ENCODE data around the gene PGR.

PGR gene

GRCh38 chr11:101010899-101011298 is 118.7 kb downstream of the PGR start:
- Histone ChIP-seq H3K27ac (ENCODE audit: low read depth, low read length) (no peak overlapping the region), H3K27me3 (ENCODE audit: insufficient read depth, low read length) (peaks cover 14% of the 10 kb centered on the region; the same call in 1 of the 2 replicates), H3K79me2 (ENCODE audit: control insufficient read depth, insufficient read depth, low read length, unreplicated experiment) (no peaks in the 10 kb centered on the region), H2AFZ (ENCODE audit: low read length, unreplicated experiment) (no peak overlapping the region), H3K4me1 (ENCODE audit: control insufficient read depth, insufficient read depth, low read length, unreplicated experiment) (no peaks in the 10 kb centered on the region), H3K36me3 (ENCODE audit: insufficient read depth, low read length) (no peaks in the 10 kb centered on the region), H3K4me3 (ENCODE audit: low read depth, low read length) (no peak overlapping the region)

GRCh38 chr11:101009690-101010055 is 119.9 kb downstream of the PGR start:
- peaks cover 14% of the 10 kb centered on the region; the same call in 1 of the 2 replicates for H3K27me3 ChIP-seq (ENCODE audit: insufficient read depth, low read length)
- H2AFZ ChIP-seq (ENCODE audit: low read length, unreplicated experiment), result no peak overlapping the region
- no peaks in the 10 kb centered on the region for H3K36me3 ChIP-seq (ENCODE audit: insufficient read depth, low read length)
- no peaks in the 10 kb centered on the region for H3K4me1 ChIP-seq (ENCODE audit: control insufficient read depth, insufficient read depth, low read length, unreplicated experiment)
- no peaks in the 10 kb centered on the region for H3K79me2 ChIP-seq (ENCODE audit: control insufficient read depth, insufficient read depth, low read length, unreplicated experiment)
- no peak overlapping the region for H3K27ac ChIP-seq (ENCODE audit: low read depth, low read length)
- no peak overlapping the region for H3K4me3 ChIP-seq (ENCODE audit: low read depth, low read length)

GRCh38 chr11:101008961-101009689 is 120.5 kb downstream of the PGR start:
- Histone ChIP-seq H2AFZ (ENCODE audit: low read length, unreplicated experiment) (no peak overlapping the region), H3K4me1 (ENCODE audit: control insufficient read depth, insufficient read depth, low read length, unreplicated experiment) (no peaks in the 10 kb centered on the region), H3K4me3 (ENCODE audit: low read depth, low read length) (no peak overlapping the region), H3K27me3 (ENCODE audit: insufficient read depth, low read length) (peaks cover 14% of the 10 kb centered on the region; the same call in 1 of the 2 replicates), H3K36me3 (ENCODE audit: insufficient read depth, low read length) (no peaks in the 10 kb centered on the region), H3K27ac (ENCODE audit: low read depth, low read length) (no peak overlapping the region), H3K79me2 (ENCODE audit: control insufficient read depth, insufficient read depth, low read length, unreplicated experiment) (no peaks in the 10 kb centered on the region)

GRCh38 chr11:101003468-101003867 is 126.1 kb downstream of the PGR start:
- Histone ChIP-seq H3K36me3 (ENCODE audit: insufficient read depth, low read length) (no peaks in the 10 kb centered on the region), H3K27me3 (ENCODE audit: insufficient read depth, low read length) (peaks cover 18% of the 10 kb centered on the region), H3K79me2 (ENCODE audit: control insufficient read depth, insufficient read depth, low read length, unreplicated experiment) (no peaks in the 10 kb centered on the region), H3K4me3 (ENCODE audit: low read depth, low read length) (no peak overlapping the region), H3K4me1 (ENCODE audit: control insufficient read depth, insufficient read depth, low read length, unreplicated experiment) (no peaks in the 10 kb centered on the region), H2AFZ (ENCODE audit: low read length, unreplicated experiment) (no peak overlapping the region), H3K27ac (ENCODE audit: low read depth, low read length) (no peak overlapping the region)

GRCh38 chr11:100999756-101000155 is 129.9 kb downstream of the PGR start:
- Histone ChIP-seq H3K4me1 (ENCODE audit: control insufficient read depth, insufficient read depth, low read length, unreplicated experiment) (no peaks in the 10 kb centered on the region), H2AFZ (ENCODE audit: low read length, unreplicated experiment) (no peak overlapping the region), H3K36me3 (ENCODE audit: insufficient read depth, low read length) (no peaks in the 10 kb centered on the region), H3K79me2 (ENCODE audit: control insufficient read depth, insufficient read depth, low read length, unreplicated experiment) (no peaks in the 10 kb centered on the region), H3K27me3 (ENCODE audit: insufficient read depth, low read length) (peaks cover 13% of the 10 kb centered on the region), H3K4me3 (ENCODE audit: low read depth, low read length) (no peak overlapping the region), H3K27ac (ENCODE audit: low read depth, low read length) (no peak overlapping the region)

GRCh38 chr11:100994966-100995365 is 134.6 kb downstream of the PGR start:
- Histone ChIP-seq H3K36me3 (ENCODE audit: insufficient read depth, low read length) (no peaks in the 10 kb centered on the region), H3K4me1 (ENCODE audit: control insufficient read depth, insufficient read depth, low read length, unreplicated experiment) (no peaks in the 10 kb centered on the region), H3K4me3 (ENCODE audit: low read depth, low read length) (no peak overlapping the region), H3K27ac (ENCODE audit: low read depth, low read length) (no peak overlapping the region), H3K79me2 (ENCODE audit: control insufficient read depth, insufficient read depth, low read length, unreplicated experiment) (no peaks in the 10 kb centered on the region), H3K27me3 (ENCODE audit: insufficient read depth, low read length) (no peaks in the 10 kb centered on the region), H2AFZ (ENCODE audit: low read length, unreplicated experiment) (no peak overlapping the region)

- Histone ChIP-seq H3K4me1 (ENCODE audit: control insufficient read depth, insufficient read depth, low read length, unreplicated experiment) (no peaks in the 10 kb centered on the region), H3K79me2 (ENCODE audit: control insufficient read depth, insufficient read depth, low read length, unreplicated experiment) (no peaks in the 10 kb centered on the region), H3K27me3 (ENCODE audit: insufficient read depth, low read length) (no peaks in the 10 kb centered on the region), H3K36me3 (ENCODE audit: insufficient read depth, low read length) (no peaks in the 10 kb centered on the region), H3K27ac (ENCODE audit: low read depth, low read length) (no peak overlapping the region), H2AFZ (ENCODE audit: low read length, unreplicated experiment) (no peak overlapping the region), H3K4me3 (ENCODE audit: low read depth, low read length) (no peak overlapping the region)
Measured at GRCh38 chr11:100991541-100991940, 138.1 kb downstream of the PGR start.

- no peak overlapping the region for H3K4me3 ChIP-seq (ENCODE audit: low read depth, low read length)
Measured at GRCh38 chr11:100990931-100991330, 138.7 kb downstream of the PGR start.

GRCh38 chr11:100984668-100985067 is 144.9 kb downstream of the PGR start:
- no peaks in the 10 kb centered on the region for H3K27me3 ChIP-seq (ENCODE audit: insufficient read depth, low read length)
- no peak overlapping the region for H3K27ac ChIP-seq (ENCODE audit: low read depth, low read length)
- H3K4me3 ChIP-seq (ENCODE audit: low read depth, low read length), result no peak overlapping the region
- H3K36me3 ChIP-seq (ENCODE audit: insufficient read depth, low read length), result no peaks in the 10 kb centered on the region
- no peaks in the 10 kb centered on the region for H3K4me1 ChIP-seq (ENCODE audit: control insufficient read depth, insufficient read depth, low read length, unreplicated experiment)
- no peaks in the 10 kb centered on the region for H3K79me2 ChIP-seq (ENCODE audit: control insufficient read depth, insufficient read depth, low read length, unreplicated experiment)
- no peak overlapping the region for H2AFZ ChIP-seq (ENCODE audit: low read length, unreplicated experiment)

More at GRCh38 chr11:100990931-100991330, 138.7 kb downstream of the PGR start:
- Histone ChIP-seq H3K27ac (ENCODE audit: low read depth, low read length) (no peak overlapping the region), H3K4me1 (ENCODE audit: control insufficient read depth, insufficient read depth, low read length, unreplicated experiment) (no peaks in the 10 kb centered on the region), H3K36me3 (ENCODE audit: insufficient read depth, low read length) (no peaks in the 10 kb centered on the region), H3K79me2 (ENCODE audit: control insufficient read depth, insufficient read depth, low read length, unreplicated experiment) (no peaks in the 10 kb centered on the region), H2AFZ (ENCODE audit: low read length, unreplicated experiment) (no peak overlapping the region), H3K27me3 (ENCODE audit: insufficient read depth, low read length) (no peaks in the 10 kb centered on the region)

GRCh38 chr11:100981196-100981824 is 148.3 kb downstream of the PGR start:
- H3K36me3 ChIP-seq (ENCODE audit: insufficient read depth, low read length), result no peaks in the 10 kb centered on the region
- no peaks in the 10 kb centered on the region for H3K27me3 ChIP-seq (ENCODE audit: insufficient read depth, low read length)
- H3K79me2 ChIP-seq (ENCODE audit: control insufficient read depth, insufficient read depth, low read length, unreplicated experiment), result no peaks in the 10 kb centered on the region
- no peak overlapping the region for H3K27ac ChIP-seq (ENCODE audit: low read depth, low read length)
- no peaks in the 10 kb centered on the region for H3K4me1 ChIP-seq (ENCODE audit: control insufficient read depth, insufficient read depth, low read length, unreplicated experiment)
- H3K4me3 ChIP-seq (ENCODE audit: low read depth, low read length), result no peak overlapping the region
- H2AFZ ChIP-seq (ENCODE audit: low read length, unreplicated experiment), result no peak overlapping the region

GRCh38 chr11:100980156-100980555 is 149.5 kb downstream of the PGR start:
- H3K79me2 ChIP-seq (ENCODE audit: control insufficient read depth, insufficient read depth, low read length, unreplicated experiment), result no peaks in the 10 kb centered on the region
- no peaks in the 10 kb centered on the region for H3K4me1 ChIP-seq (ENCODE audit: control insufficient read depth, insufficient read depth, low read length, unreplicated experiment)
- no peak overlapping the region for H2AFZ ChIP-seq (ENCODE audit: low read length, unreplicated experiment)
- H3K27me3 ChIP-seq (ENCODE audit: insufficient read depth, low read length), result no peaks in the 10 kb centered on the region
- no peak overlapping the region for H3K4me3 ChIP-seq (ENCODE audit: low read depth, low read length)
- no peaks in the 10 kb centered on the region for H3K36me3 ChIP-seq (ENCODE audit: insufficient read depth, low read length)
- H3K27ac ChIP-seq (ENCODE audit: low read depth, low read length), result no peak overlapping the region

Measured in ACC112 (cell line).